ENCODE results near the gene ASCL1.

ASCL1 gene

GRCh38 chr12:102957339-102958050 is at the start of gene ASCL1:
Gene ASCL1 (plus strand): TSS chr12:102957674. CDS start chr12:102958245, 571 bp downstream.
- DNase-seq (ENCODE audit: low spot score) = no peak

GRCh38 chr12:102907918-102908317 is 49.6 kb upstream of the ASCL1 start:
- no peak for DNase-seq (ENCODE audit: low spot score)

- DNase-seq (ENCODE audit: low spot score) = no peak
Measured at GRCh38 chr12:102910137-102910536, 47.3 kb upstream of the ASCL1 start.

- DNase-seq (ENCODE audit: low spot score) = no peak
Measured at GRCh38 chr12:102910792-102911191, 46.7 kb upstream of the ASCL1 start.

GRCh38 chr12:102911320-102911719 is 46.2 kb upstream of the ASCL1 start:
- no peak for DNase-seq (ENCODE audit: low spot score)

- DNase-seq (ENCODE audit: low spot score) = no peak
Measured at GRCh38 chr12:102912258-102912657, 45.2 kb upstream of the ASCL1 start.

GRCh38 chr12:102913453-102914226 is 43.8 kb upstream of the ASCL1 start:
- DNase-seq (ENCODE audit: low spot score) = no peak

- DNase-seq (ENCODE audit: low spot score) = no peak
Measured at GRCh38 chr12:102916252-102917025, 41.0 kb upstream of the ASCL1 start.

- no peak for DNase-seq (ENCODE audit: low spot score)
Measured at GRCh38 chr12:102917026-102917787, 40.3 kb upstream of the ASCL1 start, which contains the start of gene PAH. Gene PAH (minus strand): TSS chr12:102917244. CDS start chr12:102917130, 114 bp downstream.

- DNase-seq (ENCODE audit: low spot score) = no peak
Measured at GRCh38 chr12:102918840-102919239, 38.6 kb upstream of the ASCL1 start.

- no peak for DNase-seq (ENCODE audit: low spot score)
Measured at GRCh38 chr12:102920271-102920670, 37.2 kb upstream of the ASCL1 start.

GRCh38 chr12:102921240-102921639 is 36.2 kb upstream of the ASCL1 start:
- DNase-seq (ENCODE audit: low spot score) = no peak

GRCh38 chr12:102927220-102927619 is 30.3 kb upstream of the ASCL1 start:
- no peak for DNase-seq (ENCODE audit: low spot score)

GRCh38 chr12:102933168-102933567 is 24.3 kb upstream of the ASCL1 start:
- no peak for DNase-seq (ENCODE audit: low spot score)

GRCh38 chr12:102939059-102939458 is 18.4 kb upstream of the ASCL1 start:
- DNase-seq (ENCODE audit: low spot score) = no peak

GRCh38 chr12:102939670-102940222 is 17.7 kb upstream of the ASCL1 start:
- no peak for DNase-seq (ENCODE audit: low spot score)

- no peak for DNase-seq (ENCODE audit: low spot score)
Measured at GRCh38 chr12:102946042-102946441, 11.4 kb upstream of the ASCL1 start.

- no peak for DNase-seq (ENCODE audit: low spot score)
Measured at GRCh38 chr12:102948941-102949352, 8.5 kb upstream of the ASCL1 start.

- DNase-seq (ENCODE audit: low spot score) = no peak
Measured at GRCh38 chr12:102950107-102950949, 7.1 kb upstream of the ASCL1 start.

GRCh38 chr12:102950950-102951619 is 6.4 kb upstream of the ASCL1 start:
- DNase-seq (ENCODE audit: low spot score) = no peak
